ENCODE data around the gene FOXO3. TPM values are rescaled to one million over a fixed set of nuclear protein-coding genes. Genes with fewer than 3 reads are reported as not detected.
A peak's percentile ranks its signal among the peaks of the same experiment; 100 is the strongest.

Gene FOXO3
- total RNA-seq, 2 donors from 2014 or later: 16.4 to 20.3 TPM

DNA sequence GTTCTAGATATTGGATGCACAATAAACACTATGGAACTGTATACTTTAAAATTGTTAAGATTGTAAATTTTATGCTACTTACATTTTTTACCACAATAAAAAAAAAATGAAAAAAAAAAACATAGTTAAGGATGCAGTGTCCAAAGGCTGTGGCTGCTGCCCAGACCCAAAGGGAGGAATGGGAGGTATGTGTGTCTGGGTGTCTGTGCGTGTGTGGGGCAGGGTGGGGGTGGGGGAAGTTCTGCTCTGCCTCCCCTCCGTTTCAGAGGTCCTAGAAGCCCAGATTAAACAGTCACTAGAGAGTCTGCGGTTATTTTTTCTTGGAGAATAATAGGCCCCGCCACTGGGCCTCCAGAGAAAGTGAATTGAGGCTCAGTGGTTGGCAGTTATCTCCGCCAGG, 151.1 kb downstream of the FOXO3 start:
- Histone ChIP-seq H3K9ac (ENCODE audit: extremely low read depth, low read length, poor library complexity, severe bottlenecking) (no peak overlapping the region), H3K9me3 (ENCODE audit: control insufficient read depth, low read length) (no peaks in the 10 kb centered on the region), H3K27ac (ENCODE audit: low read depth, low read length) (no peak overlapping the region), H3K36me3 (ENCODE audit: control insufficient read depth, insufficient read depth, low read length) (no peaks in the 10 kb centered on the region), H3K4me1 (ENCODE audit: control insufficient read depth, insufficient read depth, low read length) (peaks cover 7% of the 10 kb centered on the region), H3K4me3 (ENCODE audit: low read length) (no peak overlapping the region), H3K27me3 (ENCODE audit: control insufficient read depth, insufficient read depth, low read length, poor library complexity, severe bottlenecking) (no peaks in the 10 kb centered on the region)
- no peak overlapping the region for H3K4me3 Mint-ChIP-seq
- H3K4me1 Mint-ChIP-seq: peaks cover 16% of the 10 kb centered on the region
- no peak overlapping the region for H3K27ac Mint-ChIP-seq
- no peaks in the 10 kb centered on the region for H3K9me3 Mint-ChIP-seq
- no peak for DNase-seq
- TF ChIP-seq, protein P1, sequence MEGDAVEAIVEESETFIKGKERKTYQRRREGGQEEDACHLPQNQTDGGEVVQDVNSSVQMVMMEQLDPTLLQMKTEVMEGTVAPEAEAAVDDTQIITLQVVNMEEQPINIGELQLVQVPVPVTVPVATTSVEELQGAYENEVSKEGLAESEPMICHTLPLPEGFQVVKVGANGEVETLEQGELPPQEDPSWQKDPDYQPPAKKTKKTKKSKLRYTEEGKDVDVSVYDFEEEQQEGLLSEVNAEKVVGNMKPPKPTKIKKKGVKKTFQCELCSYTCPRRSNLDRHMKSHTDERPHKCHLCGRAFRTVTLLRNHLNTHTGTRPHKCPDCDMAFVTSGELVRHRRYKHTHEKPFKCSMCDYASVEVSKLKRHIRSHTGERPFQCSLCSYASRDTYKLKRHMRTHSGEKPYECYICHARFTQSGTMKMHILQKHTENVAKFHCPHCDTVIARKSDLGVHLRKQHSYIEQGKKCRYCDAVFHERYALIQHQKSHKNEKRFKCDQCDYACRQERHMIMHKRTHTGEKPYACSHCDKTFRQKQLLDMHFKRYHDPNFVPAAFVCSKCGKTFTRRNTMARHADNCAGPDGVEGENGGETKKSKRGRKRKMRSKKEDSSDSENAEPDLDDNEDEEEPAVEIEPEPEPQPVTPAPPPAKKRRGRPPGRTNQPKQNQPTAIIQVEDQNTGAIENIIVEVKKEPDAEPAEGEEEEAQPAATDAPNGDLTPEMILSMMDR (conservative IDR thresholded peaks at IDR 0.05): no peak
- peaks cover 10% of the 10 kb centered on the region for H3K27me3 Mint-ChIP-seq (ENCODE audit: insufficient read depth)
- no peaks in the 10 kb centered on the region for H3K36me3 Mint-ChIP-seq (ENCODE audit: low read depth)
- 78 to 100% methylated on average over 2 to 5 of the region's 5 CpGs for WGBS, 2 experiments (ENCODE audit: insufficient coverage in 1 of 2, insufficient read length in 1 of 2)

DNA sequence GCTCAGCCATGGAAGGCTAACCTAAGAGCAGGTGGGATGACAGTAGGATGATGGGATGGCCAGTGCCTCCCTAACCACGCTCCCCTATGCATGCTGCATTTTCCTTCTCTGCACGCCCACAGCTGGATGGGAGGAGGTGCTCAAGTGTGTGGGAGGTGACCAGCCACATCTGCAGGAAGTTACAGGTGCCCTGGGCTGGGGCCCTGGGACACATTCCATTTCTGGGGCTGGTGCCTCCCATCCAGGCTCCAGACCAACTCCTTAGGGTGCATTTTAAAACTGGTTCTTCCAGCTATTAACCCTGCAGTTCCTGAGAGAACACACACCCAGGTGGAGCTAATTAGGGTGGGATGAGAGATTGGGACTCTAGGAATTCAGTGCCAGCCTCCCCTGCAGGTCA, 152.2 kb downstream of the FOXO3 start:
- Mint-ChIP-seq H3K9me3 (no peaks in the 10 kb centered on the region), H3K36me3 (ENCODE audit: low read depth) (no peaks in the 10 kb centered on the region), H3K4me3 (no peak overlapping the region), H3K27ac (no peak overlapping the region), H3K27me3 (ENCODE audit: insufficient read depth) (peaks cover 10% of the 10 kb centered on the region), H3K4me1 (peaks cover 13% of the 10 kb centered on the region)
- Histone ChIP-seq H3K9me3 (ENCODE audit: control insufficient read depth, low read length) (no peaks in the 10 kb centered on the region), H3K27me3 (ENCODE audit: control insufficient read depth, insufficient read depth, low read length, poor library complexity, severe bottlenecking) (no peaks in the 10 kb centered on the region), H3K9ac (ENCODE audit: extremely low read depth, low read length, poor library complexity, severe bottlenecking) (no peak overlapping the region), H3K27ac (ENCODE audit: low read depth, low read length) (no peak overlapping the region), H3K4me3 (ENCODE audit: low read length) (no peak overlapping the region), H3K4me1 (ENCODE audit: control insufficient read depth, insufficient read depth, low read length) (peaks cover 7% of the 10 kb centered on the region), H3K36me3 (ENCODE audit: control insufficient read depth, insufficient read depth, low read length) (no peaks in the 10 kb centered on the region)
- peak; percentile 28 for DNase-seq
- WGBS, 2 experiments (ENCODE audit: insufficient coverage in 1 of 2, insufficient read length in 1 of 2): 89% methylated on average over 2 of the region's 2 CpGs; no CpG with 5 or more reads in 1 of the 2 experiments
- TF ChIP-seq, protein P1 (conservative IDR thresholded peaks at IDR 0.05): no peak

DNA sequence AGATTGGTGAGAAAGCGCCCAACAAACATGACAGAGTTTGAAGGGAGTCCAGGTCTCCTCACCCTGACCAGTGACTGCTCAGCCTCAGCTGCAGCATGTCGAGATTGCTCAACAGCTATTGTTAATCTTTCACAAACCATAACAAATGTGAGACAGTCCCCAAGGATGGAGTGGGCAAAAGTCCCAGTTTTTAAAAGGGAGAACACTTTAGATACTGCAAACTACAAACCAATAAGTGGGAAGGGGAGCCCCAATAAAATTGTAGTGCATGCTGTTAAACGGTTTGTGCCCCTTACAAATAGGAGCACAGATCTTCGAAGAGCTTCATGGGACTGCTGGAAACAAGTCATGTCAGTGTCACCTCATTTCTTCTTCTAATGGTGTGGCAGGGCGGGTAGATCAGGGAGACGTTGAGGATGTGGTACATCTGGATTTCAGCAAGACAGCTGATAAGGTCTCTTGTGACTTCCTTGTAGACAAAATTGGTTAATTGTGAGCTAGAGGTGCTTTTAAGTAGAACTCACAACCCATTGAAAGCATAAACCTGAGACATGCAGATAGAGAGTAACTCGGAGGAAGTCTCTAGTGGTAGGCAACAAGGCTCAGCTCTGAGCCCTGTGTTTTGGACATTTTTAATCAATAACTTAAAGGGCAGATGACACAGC, 153.5 kb downstream of the FOXO3 start:
- Mint-ChIP-seq H3K4me3 (no peak overlapping the region), H3K27ac (no peak overlapping the region), H3K4me1 (peaks cover 13% of the 10 kb centered on the region), H3K27me3 (ENCODE audit: insufficient read depth) (peaks cover 8% of the 10 kb centered on the region), H3K9me3 (no peaks in the 10 kb centered on the region), H3K36me3 (ENCODE audit: low read depth) (no peaks in the 10 kb centered on the region)
- DNase-seq: peak; percentile 12
- 85 to 96% methylated on average over 7 of the region's 7 CpGs for WGBS, 2 experiments (ENCODE audit: insufficient coverage in 1 of 2, insufficient read length in 1 of 2)
- peaks cover 7% of the 10 kb centered on the region for H3K4me1 ChIP-seq (ENCODE audit: control insufficient read depth, insufficient read depth, low read length)
- H3K27ac ChIP-seq (ENCODE audit: low read depth, low read length): no peak overlapping the region
- TF ChIP-seq, protein P1 (conservative IDR thresholded peaks at IDR 0.05): no peak
- H3K9ac ChIP-seq (ENCODE audit: extremely low read depth, low read length, poor library complexity, severe bottlenecking): no peak overlapping the region
- no peaks in the 10 kb centered on the region for H3K9me3 ChIP-seq (ENCODE audit: control insufficient read depth, low read length)
- H3K4me3 ChIP-seq (ENCODE audit: low read length): no peak overlapping the region
- no peaks in the 10 kb centered on the region for H3K36me3 ChIP-seq (ENCODE audit: control insufficient read depth, insufficient read depth, low read length)
- H3K27me3 ChIP-seq (ENCODE audit: control insufficient read depth, insufficient read depth, low read length, poor library complexity, severe bottlenecking): no peaks in the 10 kb centered on the region
